HG02943 (cell line): Measurements from ENCODE around the gene KLF6.
A peak's percentile ranks its signal among the peaks of the same experiment; 100 is the strongest.

Experiments
- ATAC-seq: cut with Tn5 transposase; IDR thresholded peaks from one replicate; pipeline ENCODE4 v1.9.1; 2021; ENCODE audit warnings: mild to moderate bottlenecking, low read depth, moderate library complexity; ENCODE audit not compliant: unreplicated experiment

The KLF6 gene

DNA sequence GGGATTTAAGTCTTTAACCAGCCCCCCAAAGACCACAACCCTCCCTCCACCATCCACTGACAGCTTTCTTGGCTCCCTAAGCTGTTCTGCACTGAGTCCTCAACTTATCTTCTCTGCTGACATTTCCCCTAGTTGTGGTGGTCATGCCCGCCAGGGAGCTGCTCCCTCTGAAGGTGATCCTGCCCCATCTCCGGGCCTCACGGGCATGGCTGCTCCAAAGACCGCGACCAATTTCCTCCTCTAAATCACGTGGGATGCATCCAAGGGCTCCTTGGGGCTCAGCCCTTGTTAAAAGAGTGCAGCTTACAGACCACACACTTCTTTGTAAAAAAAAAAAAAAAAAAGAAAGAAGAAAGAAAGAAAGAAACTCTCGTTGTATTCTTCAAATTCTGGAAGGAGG lies 27.1 kb upstream of the KLF6 start:
- ATAC-seq = no peak

DNA sequence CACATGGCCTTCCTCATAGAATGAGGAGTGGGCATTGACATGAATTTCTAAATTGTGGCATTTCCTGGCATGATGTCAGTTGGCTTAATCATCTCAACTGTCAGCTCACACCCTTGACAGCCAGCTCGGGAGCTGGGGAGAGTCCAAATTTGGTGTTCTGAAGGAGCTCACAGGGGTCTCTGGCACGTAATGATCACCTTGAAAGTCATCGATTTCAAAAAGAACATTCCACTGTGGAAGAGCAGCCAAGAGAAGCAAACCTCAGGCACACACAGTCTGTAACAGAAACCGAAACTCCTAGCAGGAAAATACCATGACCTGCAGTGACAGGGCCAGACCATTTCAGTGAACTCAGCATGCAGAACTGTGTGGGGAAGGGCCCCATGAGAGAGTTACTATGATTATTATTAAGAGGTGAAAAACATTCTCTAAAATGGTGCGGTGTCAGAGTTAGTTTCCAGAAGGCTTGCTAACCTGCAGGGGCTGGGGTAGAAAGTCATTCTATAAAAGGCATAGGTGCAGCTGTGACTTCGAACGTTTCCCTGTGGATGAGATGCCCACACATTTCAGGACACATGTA lies 26.4 kb upstream of the KLF6 start:
- peak; percentile 65 for ATAC-seq

DNA sequence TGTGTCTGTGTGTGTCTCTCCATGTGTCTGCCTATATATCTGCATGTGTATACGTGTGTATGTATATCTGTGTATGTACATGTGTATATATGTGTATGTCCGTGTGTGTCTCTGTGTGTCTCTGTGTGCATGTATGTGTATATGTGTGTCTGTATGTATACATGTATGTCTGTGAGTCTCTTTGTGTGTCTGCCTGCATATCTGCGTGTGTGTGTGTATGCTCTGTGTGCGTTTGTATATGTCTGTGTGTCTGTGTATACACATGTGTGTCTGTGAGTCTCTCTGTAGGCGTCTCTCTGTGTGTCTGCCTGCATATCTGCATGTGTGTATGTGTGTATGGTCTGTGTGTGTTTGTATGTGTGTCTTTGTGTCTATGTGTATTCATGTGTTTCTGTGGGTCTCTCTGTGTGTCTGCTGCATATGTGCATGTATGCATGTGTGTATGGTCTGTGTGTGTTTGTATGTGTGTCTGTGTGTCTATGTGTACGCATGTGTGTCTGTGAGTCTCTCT lies 23.7 kb upstream of the KLF6 start:
- ATAC-seq = no peak

DNA sequence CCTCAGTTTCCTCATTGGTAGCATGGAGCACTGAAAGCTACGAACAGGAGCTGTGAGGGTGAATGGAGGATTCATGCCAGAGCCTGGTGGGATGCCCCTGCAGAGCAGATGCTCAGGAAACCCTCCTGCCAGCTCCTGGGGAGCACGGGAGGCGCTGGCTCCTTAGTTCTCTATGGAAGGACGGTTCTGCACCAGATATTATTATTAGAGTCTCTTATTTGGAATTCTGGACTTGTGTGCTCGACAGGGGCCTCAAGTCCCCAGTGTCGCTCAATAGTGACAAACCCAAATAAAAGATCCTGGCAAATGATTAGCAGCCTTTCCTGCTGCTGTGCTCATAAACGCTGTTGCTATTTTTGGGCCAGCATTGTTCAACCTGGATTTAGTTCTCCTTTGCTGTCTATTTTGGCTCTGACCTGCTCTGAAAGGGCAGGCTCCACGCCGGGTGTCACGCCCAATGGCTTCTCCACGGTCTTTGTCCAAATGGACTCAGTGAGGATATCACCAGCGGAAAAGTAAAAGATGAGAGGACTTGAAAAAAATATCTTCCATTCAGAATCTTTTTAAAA lies 23.0 kb upstream of the KLF6 start:
- no peak for ATAC-seq

- no peak for ATAC-seq
Observed at GRCh38 chr10:3807211-3807927, 22.4 kb upstream of the KLF6 start.

GRCh38 chr10:3806603-3807002 lies 21.6 kb upstream of the KLF6 start:
- no peak for ATAC-seq

GRCh38 chr10:3805791-3806461 lies 20.9 kb upstream of the KLF6 start:
- ATAC-seq = no peak

- ATAC-seq = no peak
Observed at GRCh38 chr10:3805201-3805790, 20.3 kb upstream of the KLF6 start.

GRCh38 chr10:3803927-3804741 lies 19.1 kb upstream of the KLF6 start:
- ATAC-seq = no peak

- ATAC-seq = no peak
Observed at GRCh38 chr10:3803295-3803926, 18.4 kb upstream of the KLF6 start.

DNA sequence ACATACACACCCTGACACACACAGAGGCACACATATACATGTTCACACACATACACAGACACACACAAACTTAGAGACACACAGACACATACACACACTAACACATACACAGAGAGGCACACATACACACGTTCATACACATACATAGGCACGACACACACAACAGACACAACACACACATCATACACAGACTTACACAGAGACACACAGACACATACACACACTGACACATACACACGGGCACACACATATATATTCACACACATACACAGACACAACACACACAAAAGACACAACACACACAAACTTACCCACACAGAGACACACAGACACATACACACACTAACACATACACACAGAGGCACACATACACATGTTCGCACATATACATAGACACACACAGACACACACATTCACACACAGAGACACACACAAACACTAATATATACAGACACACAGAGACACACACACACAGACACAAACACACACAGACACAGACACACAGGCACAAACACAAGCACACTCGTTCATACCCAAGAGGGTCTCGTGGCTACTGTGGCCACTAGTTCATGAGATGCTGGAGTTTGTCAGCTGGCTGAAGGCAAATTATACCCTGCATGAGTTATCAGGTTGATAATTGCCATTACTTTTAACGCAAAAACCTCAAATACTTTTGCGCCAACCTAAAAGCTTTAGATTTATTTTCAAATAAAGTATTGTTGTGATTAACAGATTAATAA lies 17.7 kb upstream of the KLF6 start:
- no peak for ATAC-seq

DNA sequence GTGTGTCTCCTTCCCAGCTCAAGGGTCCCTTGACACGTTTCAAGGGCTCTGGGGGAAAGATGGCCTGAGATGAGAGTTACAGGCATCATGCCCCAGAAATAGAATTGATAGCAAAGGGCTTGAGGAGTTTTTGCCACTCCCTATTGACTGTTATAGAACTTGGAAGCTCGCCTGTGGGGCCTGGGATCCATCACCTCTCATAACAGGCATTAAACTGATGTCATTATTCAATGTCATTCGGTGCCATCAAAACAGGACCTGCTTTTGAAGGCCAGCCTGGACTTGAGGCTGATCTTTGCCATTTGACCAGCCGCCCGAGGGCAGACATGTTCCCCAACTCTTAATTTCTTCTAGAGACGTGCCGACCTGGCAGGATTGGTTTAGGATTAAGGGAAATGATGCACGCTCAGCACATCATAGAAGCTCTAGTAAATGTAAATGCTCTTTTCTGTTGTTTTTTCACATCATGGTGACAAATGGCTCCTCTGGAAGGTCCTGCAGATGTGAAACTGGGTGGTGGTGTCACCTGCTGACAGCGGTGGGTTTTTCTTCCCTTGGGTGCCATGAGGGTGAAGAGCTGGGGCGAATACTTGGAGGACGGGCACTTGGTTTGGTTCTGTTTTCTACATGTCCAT lies 16.7 kb upstream of the KLF6 start:
- no peak for ATAC-seq

- ATAC-seq = no peak
Observed at GRCh38 chr10:3800586-3800985, 15.6 kb upstream of the KLF6 start.

GRCh38 chr10:3797750-3798149 lies 12.7 kb upstream of the KLF6 start:
- no peak for ATAC-seq

GRCh38 chr10:3793553-3793952 lies 8.5 kb upstream of the KLF6 start:
- no peak for ATAC-seq

DNA sequence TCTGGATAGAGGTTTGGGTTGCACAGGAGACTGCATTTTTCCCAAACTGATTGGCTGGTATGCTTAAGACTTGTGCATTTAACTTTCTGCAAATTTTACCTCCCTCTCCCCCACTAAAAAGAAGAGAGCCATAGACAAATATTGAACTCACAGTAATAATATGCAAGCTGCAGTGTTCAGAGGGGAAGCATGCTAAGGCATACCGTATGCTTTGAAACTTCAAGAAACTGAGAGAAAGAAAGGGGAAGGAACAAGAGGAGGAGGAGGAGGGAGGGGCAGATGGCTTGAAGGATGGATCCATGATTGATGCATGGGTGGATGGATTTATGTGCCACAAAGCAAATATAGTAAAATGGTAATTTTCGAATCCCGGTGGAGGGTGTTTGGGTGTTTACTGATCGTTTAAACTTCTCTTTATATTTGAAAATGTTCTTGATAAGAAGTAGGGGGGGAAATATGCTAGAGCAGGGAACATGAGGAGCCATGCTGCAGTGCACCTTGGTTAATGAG lies 7.8 kb upstream of the KLF6 start:
- ATAC-seq = no peak

DNA sequence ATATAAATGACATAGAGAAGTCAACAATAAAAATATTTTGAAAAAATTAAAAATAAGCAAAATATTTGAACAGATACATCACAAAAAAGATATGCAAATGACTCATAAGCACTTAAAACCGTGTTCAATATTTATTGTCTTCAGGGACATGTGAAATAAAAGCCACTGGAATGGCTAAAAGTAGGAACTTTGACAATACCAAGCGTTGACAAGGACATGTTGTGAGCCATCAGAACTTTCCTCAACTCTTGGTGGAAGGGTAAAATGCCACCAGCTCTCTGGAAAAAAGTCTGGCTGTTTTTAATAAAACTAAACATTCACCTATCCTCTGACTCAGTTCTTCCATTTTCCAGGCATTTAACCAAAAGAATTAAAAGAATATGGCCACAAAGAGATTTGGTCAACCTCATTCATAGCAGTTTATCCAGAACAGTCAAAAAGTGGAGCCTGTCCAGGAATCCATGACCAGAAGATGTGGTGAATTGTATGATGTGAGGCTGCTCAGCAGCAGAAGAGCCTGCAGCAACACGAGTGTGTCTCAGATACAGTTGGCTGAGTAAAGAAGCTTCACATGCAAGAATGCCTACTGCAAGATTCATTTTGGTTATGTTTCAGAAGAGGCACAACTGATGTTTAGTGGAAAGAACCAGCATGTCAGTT lies 7.1 kb upstream of the KLF6 start:
- ATAC-seq = no peak

GRCh38 chr10:3790858-3791257 lies 5.8 kb upstream of the KLF6 start:
- ATAC-seq = no peak
